GM19035 (cell line): ENCODE results near the gene CCDC85B.

Experiments used
- ATAC-seq: cut with Tn5 transposase; IDR thresholded peaks from one replicate; pipeline ENCODE4 v1.9.1; 2021; ENCODE audit not compliant: unreplicated experiment

CCDC85B gene

GRCh38 chr11:65868076-65868667 lies 22.3 kb upstream of the CCDC85B start:
- ATAC-seq, result no peak

- no peak for ATAC-seq
These were observed 21.6 kb upstream of the CCDC85B start for GRCh38 chr11:65868907-65869306.

- ATAC-seq, result no peak
These were observed 20.7 kb upstream of the CCDC85B start for GRCh38 chr11:65869643-65870306.

- ATAC-seq, result no peak
These were observed 20.2 kb upstream of the CCDC85B start for GRCh38 chr11:65870307-65870658.

- no peak for ATAC-seq
These were observed 19.5 kb upstream of the CCDC85B start for GRCh38 chr11:65870706-65871681.

GRCh38 chr11:65871811-65872548 lies 18.5 kb upstream of the CCDC85B start:
- ATAC-seq, result no peak

- ATAC-seq, result no peak
These were observed 17.7 kb upstream of the CCDC85B start, which contains the start of gene EFEMP2 for GRCh38 chr11:65872586-65873317. TSS of gene EFEMP2 (minus strand) at chr11:65872800. CDS start at chr11:65872354, 446 bp downstream.

- peak; percentile 85 for ATAC-seq
These were observed 16.9 kb upstream of the CCDC85B start for GRCh38 chr11:65873318-65874156.

- no peak for ATAC-seq
These were observed 10.9 kb upstream of the CCDC85B start, which contains the start of gene CTSW for GRCh38 chr11:65879617-65880016. TSS of gene CTSW (plus strand) at chr11:65879837. CDS start at chr11:65879855, 18 bp downstream.

- ATAC-seq, result no peak
These were observed 10.4 kb upstream of the CCDC85B start for GRCh38 chr11:65880027-65880426.

- no peak for ATAC-seq
These were observed 9.5 kb upstream of the CCDC85B start for GRCh38 chr11:65880844-65881421.

GRCh38 chr11:65882120-65883057 lies 8.1 kb upstream of the CCDC85B start:
- ATAC-seq, result no peak

- ATAC-seq, result no peak
These were observed 7.3 kb upstream of the CCDC85B start for GRCh38 chr11:65883058-65883761.

GRCh38 chr11:65883786-65884715 lies 6.4 kb upstream of the CCDC85B start:
- no peak for ATAC-seq

GRCh38 chr11:65884716-65885092 lies 5.8 kb upstream of the CCDC85B start:
- no peak for ATAC-seq

- ATAC-seq, result no peak
These were observed 5.2 kb upstream of the CCDC85B start for GRCh38 chr11:65885231-65885630.
